ENCODE data around the gene PRKRA.

The PRKRA gene

GRCh38 chr2:178491612-178492011 lies 40.6 kb upstream of the PRKRA start:
- TF ChIP-seq ZFP3 (CRISPR knock-in tag; IDR thresholded peaks at IDR 0.05) (no peak), CSDC2 (CRISPR knock-in tag; IDR thresholded peaks at IDR 0.05) (no peak), TSHZ2 (CRISPR knock-in tag; IDR thresholded peaks at IDR 0.05) (no peak), ZNF70 (CRISPR knock-in tag; IDR thresholded peaks at IDR 0.05) (no peak), TOX (CRISPR knock-in tag; IDR thresholded peaks at IDR 0.05; ENCODE audit: borderline replicate concordance) (no peak), POU6F1 (CRISPR knock-in tag; IDR thresholded peaks at IDR 0.05; ENCODE audit: borderline replicate concordance, low read depth) (no peak), CSRNP3 (CRISPR knock-in tag; IDR thresholded peaks at IDR 0.05) (no peak), ZNF565 (CRISPR knock-in tag; conservative IDR thresholded peaks at IDR 0.05; ENCODE audit: low read depth) (no peak)
- ATAC-seq, result no peak

- no peak for ATAC-seq
- no peak for TF ChIP-seq ZC3H10 (CRISPR knock-in tag; IDR thresholded peaks at IDR 0.05)
- no peak for TF ChIP-seq GLIS3 (CRISPR knock-in tag; IDR thresholded peaks at IDR 0.05)
- TF ChIP-seq RARB (CRISPR knock-in tag; IDR thresholded peaks at IDR 0.05), result no peak
- TF ChIP-seq ISL1 (CRISPR knock-in tag; IDR thresholded peaks at IDR 0.05), result no peak
- TF ChIP-seq TSHZ2 (CRISPR knock-in tag; IDR thresholded peaks at IDR 0.05), result no peak
Measured at GRCh38 chr2:178485356-178485755, 34.4 kb upstream of the PRKRA start.

GRCh38 chr2:178484245-178485041 lies 33.5 kb upstream of the PRKRA start:
- no peak for ATAC-seq

More at GRCh38 chr2:178484245-178485041, 33.5 kb upstream of the PRKRA start:
- TF ChIP-seq ZNF8 (CRISPR knock-in tag; IDR thresholded peaks at IDR 0.05), result no peak
- no peak for TF ChIP-seq ESRRG (CRISPR knock-in tag; IDR thresholded peaks at IDR 0.05)
- TF ChIP-seq CSDC2 (CRISPR knock-in tag; IDR thresholded peaks at IDR 0.05), result no peak
- TF ChIP-seq POU6F1 (CRISPR knock-in tag; IDR thresholded peaks at IDR 0.05; ENCODE audit: borderline replicate concordance, low read depth), result no peak
- no peak for TF ChIP-seq ARNTL (CRISPR knock-in tag; IDR thresholded peaks at IDR 0.05; ENCODE audit: borderline replicate concordance, low read depth)
- TF ChIP-seq ZNF565 (CRISPR knock-in tag; conservative IDR thresholded peaks at IDR 0.05; ENCODE audit: low read depth), result no peak
- TF ChIP-seq OSR1 (CRISPR knock-in tag; IDR thresholded peaks at IDR 0.05), result no peak
- no peak for TF ChIP-seq BACH2 (CRISPR knock-in tag; IDR thresholded peaks at IDR 0.05; ENCODE audit: borderline replicate concordance)
- no peak for TF ChIP-seq PPARA (CRISPR knock-in tag; IDR thresholded peaks at IDR 0.05; ENCODE audit: borderline replicate concordance)
